IMR-90 (cell line): ENCODE measurements around the gene MEGF11. TPM values are rescaled to one million over a fixed set of nuclear protein-coding genes. Genes with fewer than 3 reads are reported as not detected.

Source experiments
- ATAC-seq: fragments of 200-7000 bp; cut with Tn5 transposase; 2 replicates; pipeline ENCODE4 v1.9.1; 2020; ENCODE audit warnings: low read depth, mild to moderate bottlenecking, moderate library complexity
- BruUV-seq: library from RNA; stranded (reverse); fragments of 400-500 nt; replicated peaks from 2 replicates; lab custom pipeline; 2021; lab: Mats Ljungman, UMichigan
- CTCF ChIA-PET: fragments of 300-600 bp; formaldehyde crosslinking; extraction: SDS; loops from one replicate; lab custom pipeline; 2021; ENCODE audit warnings: antibody characterized with exemption; lab: Yijun Ruan, JAX
- POLR2A ChIA-PET: fragments of 300-600 bp; sonication (Branson Sonifier 250); formaldehyde crosslinking; loops from one replicate; lab custom pipeline; 2022; ENCODE audit warnings: antibody characterized with exemption; ENCODE audit not compliant: unreplicated experiment; lab: Charles Lee
- DNase-seq: peaks from one replicate; pipeline ENCODE4 v3.0.0; 2013
- H2AFZ ChIP-seq: replicated peaks from 2 replicates; pipeline ENCODE3; 2013; ENCODE audit warnings: low read length, mild to moderate bottlenecking; ENCODE audit not compliant: poor library complexity
- H2AK5ac ChIP-seq: 2 replicates; pipeline ENCODE4 v1.6.1; 2013; ENCODE audit warnings: low read depth, low read length, inconsistent platforms
- H2AK9ac ChIP-seq: replicated peaks from 2 replicates; pipeline ENCODE3; 2013; ENCODE audit warnings: mild to moderate bottlenecking, low read depth, low read length, moderate library complexity; ENCODE audit not compliant: poor library complexity
- H2BK120ac ChIP-seq: 2 replicates; pipeline ENCODE4 v1.6.1; 2013; ENCODE audit warnings: low read depth, low read length, inconsistent platforms
- H2BK15ac ChIP-seq: 3 replicates; pipeline ENCODE4 v1.6.1; 2013; ENCODE audit warnings: low read depth, low read length, inconsistent platforms
- H2BK20ac ChIP-seq: 2 replicates; pipeline ENCODE4 v1.6.1; 2013; ENCODE audit warnings: low read depth, mild to moderate bottlenecking, inconsistent platforms, low read length, moderate library complexity
- H2BK5ac ChIP-seq: 2 replicates; pipeline ENCODE4 v1.6.1; 2013; ENCODE audit warnings: mild to moderate bottlenecking, low read depth, low read length, inconsistent platforms; ENCODE audit not compliant: poor library complexity, severe bottlenecking
- H3K14ac ChIP-seq: replicated peaks from 2 replicates; pipeline ENCODE4 v1.6.1; 2013; ENCODE audit warnings: low read depth, low read length, inconsistent platforms
- H3K18ac ChIP-seq: 2 replicates; pipeline ENCODE4 v1.6.1; 2013; ENCODE audit warnings: low read depth, low read length, control low read depth
- H3K23ac ChIP-seq: 2 replicates; pipeline ENCODE4 v1.6.1; 2013; ENCODE audit warnings: low read depth, low read length, inconsistent platforms
- H3K27ac ChIP-seq: 2 replicates; pipeline ENCODE4 v1.5.1; 2013; ENCODE audit warnings: mild to moderate bottlenecking, control low read depth, low read length; ENCODE audit not compliant: insufficient read depth
- H3K27me3 ChIP-seq: 2 replicates; pipeline ENCODE4 v1.6.1; 2013; ENCODE audit warnings: low read length; ENCODE audit not compliant: control insufficient read depth, insufficient read depth
- H3K36me3 ChIP-seq: 2 replicates; pipeline ENCODE4 v1.6.1; 2013; ENCODE audit warnings: low read length, mixed read lengths; ENCODE audit not compliant: control insufficient read depth, insufficient read depth
- H3K4ac ChIP-seq: 2 replicates; pipeline ENCODE4 v1.6.1; 2013; ENCODE audit warnings: low read depth, low read length, inconsistent platforms
- H3K4me1 ChIP-seq: 2 replicates; pipeline ENCODE4 v1.6.1; 2013; ENCODE audit warnings: low read length, mixed read lengths; ENCODE audit not compliant: control insufficient read depth, insufficient read depth
- H3K4me2 ChIP-seq: 2 replicates; pipeline ENCODE4 v1.6.1; 2013; ENCODE audit warnings: low read depth, mild to moderate bottlenecking, control low read depth, low read length, moderate library complexity
- H3K4me3 ChIP-seq: 2 replicates; pipeline ENCODE4 v1.5.1; 2013; ENCODE audit warnings: low read depth, mild to moderate bottlenecking, control low read depth, low read length, moderate library complexity; ENCODE audit not compliant: insufficient read depth
- H3K56ac ChIP-seq: 2 replicates; pipeline ENCODE4 v1.6.1; 2013; ENCODE audit warnings: low read length, inconsistent platforms; ENCODE audit not compliant: insufficient read depth; ENCODE audit errors: extremely low read depth
- H3K79me1 ChIP-seq, 2 experiments: 2 replicates each; pipeline ENCODE4 v1.6.1; 2013; ENCODE audit warnings: low read length in 2 of 2, inconsistent platforms in 1 of 2, low read depth in 1 of 2
- H3K9ac ChIP-seq: 2 replicates; pipeline ENCODE4 v1.6.1; 2013; ENCODE audit warnings: low read depth, low read length, control low read depth
- H3K9me1 ChIP-seq: 2 replicates; pipeline ENCODE4 v1.6.1; 2013; ENCODE audit warnings: low read length, inconsistent platforms; ENCODE audit not compliant: insufficient read depth
- H3K9me3 ChIP-seq: 2 replicates; pipeline ENCODE4 v1.6.1; 2013; ENCODE audit warnings: low read length; ENCODE audit not compliant: control insufficient read depth, insufficient read depth
- H4K20me1 ChIP-seq: 2 replicates; pipeline ENCODE4 v1.6.1; 2013; ENCODE audit warnings: low read length, inconsistent platforms; ENCODE audit not compliant: insufficient read depth
- H4K5ac ChIP-seq: 2 replicates; pipeline ENCODE4 v1.6.1; 2013; ENCODE audit warnings: mild to moderate bottlenecking, low read depth, low read length, control low read depth
- H4K8ac ChIP-seq, 2 experiments: 2 replicates each; pipeline ENCODE4 v1.6.1; 2013; ENCODE audit warnings: low read depth in 2 of 2, low read length in 2 of 2, control low read depth in 1 of 2, inconsistent platforms in 1 of 2
- H4K91ac ChIP-seq: 2 replicates; pipeline ENCODE4 v1.6.1; 2013; ENCODE audit warnings: low read depth, low read length, inconsistent platforms; ENCODE audit not compliant: insufficient read depth
- BHLHE40 ChIP-seq: fragments of 150-350 bp; IDR thresholded peaks from 2 replicates; pipeline ENCODE4 v1.6.1; 2016; ENCODE audit warnings: mild to moderate bottlenecking, low read depth, low read length
- CEBPB ChIP-seq: IDR thresholded peaks from 2 replicates; pipeline ENCODE4 v1.6.1; 2012; ENCODE audit warnings: low read depth, low read length, improper control_type of control experiment
- CHD1 ChIP-seq: IDR thresholded peaks from 2 replicates; pipeline ENCODE4 v1.6.1; 2012; ENCODE audit warnings: low read depth, low read length, improper control_type of control experiment
- FOS ChIP-seq: fragments of 150-350 bp; IDR thresholded peaks from 2 replicates; pipeline ENCODE4 v1.6.1; 2016; ENCODE audit warnings: low read depth, low read length
- MAZ ChIP-seq: IDR thresholded peaks from 2 replicates; pipeline ENCODE4 v1.6.1; 2012; ENCODE audit warnings: low read depth, mild to moderate bottlenecking, low read length, improper control_type of control experiment, moderate library complexity, borderline replicate concordance
- MXI1 ChIP-seq: IDR thresholded peaks from 2 replicates; pipeline ENCODE4 v1.6.1; 2012; ENCODE audit warnings: low read depth, mild to moderate bottlenecking, low read length, moderate library complexity, borderline replicate concordance
- NFE2L2 ChIP-seq: fragments of 150-350 bp; IDR thresholded peaks from 2 replicates; pipeline ENCODE4 v1.6.1; 2016; ENCODE audit warnings: low read depth, mild to moderate bottlenecking, low read length
- RAD21 ChIP-seq: IDR thresholded peaks from 2 replicates; pipeline ENCODE4 v1.6.1; 2012; ENCODE audit warnings: low read length, improper control_type of control experiment
- RCOR1 ChIP-seq: IDR thresholded peaks from 2 replicates; pipeline ENCODE4 v1.6.1; 2012; ENCODE audit warnings: mild to moderate bottlenecking, low read length, improper control_type of control experiment; ENCODE audit not compliant: insufficient replicate concordance
- RFX5 ChIP-seq: IDR thresholded peaks from 2 replicates; pipeline ENCODE4 v1.8.0; 2012; ENCODE audit warnings: low read depth, mild to moderate bottlenecking, low read length, moderate library complexity
- SMC3 ChIP-seq: fragments of 150-350 bp; IDR thresholded peaks from 2 replicates; pipeline ENCODE4 v1.6.1; 2016; ENCODE audit warnings: low read depth, mild to moderate bottlenecking, antibody characterized with exemption, low read length, moderate library complexity
- WGBS, 2 experiments: methylation state at CpG; one replicate each; pipeline versions ENCODE4 v1.1.5 to v1.1.7; 2013; ENCODE audit warnings: missing lambda C conversion rate in 2 of 2; ENCODE audit not compliant: insufficient read length in 1 of 2; ENCODE audit errors: extremely low coverage in 2 of 2; 5-methylcytosine and 5-hydroxymethylcytosine counted together
- dilution Hi-C: fragments of 300-500 bp; cut with HindIII; formaldehyde crosslinking; loops from one replicate; pipeline ENCODE4 v1.14.3; 2018; ENCODE audit warnings: low sequenced_read_pairs; ENCODE audit not compliant: unreplicated experiment
- in situ Hi-C: fragments of 300-500 bp; cut with MboI; formaldehyde crosslinking; loops from 3 replicates; pipeline ENCODE4 v1.14.3; 2019; ENCODE audit warnings: low sequenced_read_pairs, inconsistent platforms, mixed read lengths
- intact Hi-C: fragments of 100-400 bp; cut with micrococcal nuclease; formaldehyde crosslinking; loops from 2 replicates; pipeline ENCODE4 v1.10.0; 2022
- polyA plus RNA-seq, 3 experiments: library from polyadenylated mRNA; depleted of rRNA; stranded (reverse); fragments of >200 nt; gene quantifications; 2 replicates each; pipeline ENCODE4 v1.2.3, GENCODE V29; 2012; ENCODE audit warnings: low replicate concordance in 1 of 3
- total RNA-seq: library from RNA; depleted of rRNA; stranded (reverse); fragments of >200 nt; gene quantifications from 2 replicates; pipeline ENCODE4 v1.2.3, GENCODE V29; 2012
- TF ChIP-seq, protein P1 (sequence below): fragments of 150-350 bp; IDR thresholded peaks from 2 replicates; pipeline ENCODE4 v1.6.1; 2016; ENCODE audit warnings: low read depth, mild to moderate bottlenecking, low read length, moderate library complexity, borderline replicate concordance
- TF ChIP-seq, protein P2 (sequence below): conservative IDR thresholded peaks from 2 replicates; pipeline ENCODE4 v1.5.1; 2012; ENCODE audit warnings: mild to moderate bottlenecking, low read depth, low read length, improper control_type of control experiment
- TF ChIP-seq, protein P3 (sequence below): fragments of 150-350 bp; IDR thresholded peaks from 2 replicates; pipeline ENCODE4 v1.6.1; 2017; ENCODE audit warnings: mild to moderate bottlenecking, antibody characterized with exemption, low read length, low read depth

MEGF11 gene
- total and polyA plus RNA-seq, 2 of the 4 experiments (the other 2 are of a cell fraction) = not detected

DNA sequence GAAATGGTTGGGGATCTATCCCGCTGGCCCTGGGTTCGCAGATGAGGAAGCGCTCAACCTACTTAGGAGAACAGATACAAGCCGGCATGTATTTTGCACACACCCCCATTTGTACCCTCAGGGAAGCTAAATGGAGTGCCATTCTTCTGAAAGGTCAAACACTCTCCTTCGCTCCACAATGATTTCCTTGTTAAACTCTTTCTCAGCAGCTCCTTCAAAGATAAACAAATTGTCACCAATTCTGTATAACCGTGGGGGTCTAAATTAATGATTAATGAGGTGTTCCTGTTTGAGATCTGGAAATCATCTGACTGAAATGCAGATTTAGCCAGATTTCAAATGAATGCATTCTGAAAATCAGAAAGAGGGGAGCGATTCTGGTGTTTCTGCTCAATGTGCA lies 124.0 kb downstream of the MEGF11 start:
- no peaks in the 10 kb centered on the region for H3K9me1 ChIP-seq
- peaks cover 82% of the 10 kb centered on the region for H3K27me3 ChIP-seq
- no peak overlapping the region for H3K4me3 ChIP-seq
- TF ChIP-seq BHLHE40 (no peak), RAD21 (no peak), CHD1 (no peak), SMC3 (no peak), FOS (no peak), MAZ (no peak), RCOR1 (no peak), CEBPB (no peak), RFX5 (no peak), MXI1 (no peak), NFE2L2 (no peak)
- TF ChIP-seq, protein P1, sequence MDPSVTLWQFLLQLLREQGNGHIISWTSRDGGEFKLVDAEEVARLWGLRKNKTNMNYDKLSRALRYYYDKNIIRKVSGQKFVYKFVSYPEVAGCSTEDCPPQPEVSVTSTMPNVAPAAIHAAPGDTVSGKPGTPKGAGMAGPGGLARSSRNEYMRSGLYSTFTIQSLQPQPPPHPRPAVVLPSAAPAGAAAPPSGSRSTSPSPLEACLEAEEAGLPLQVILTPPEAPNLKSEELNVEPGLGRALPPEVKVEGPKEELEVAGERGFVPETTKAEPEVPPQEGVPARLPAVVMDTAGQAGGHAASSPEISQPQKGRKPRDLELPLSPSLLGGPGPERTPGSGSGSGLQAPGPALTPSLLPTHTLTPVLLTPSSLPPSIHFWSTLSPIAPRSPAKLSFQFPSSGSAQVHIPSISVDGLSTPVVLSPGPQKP = no peak
- TF ChIP-seq, protein P2, sequence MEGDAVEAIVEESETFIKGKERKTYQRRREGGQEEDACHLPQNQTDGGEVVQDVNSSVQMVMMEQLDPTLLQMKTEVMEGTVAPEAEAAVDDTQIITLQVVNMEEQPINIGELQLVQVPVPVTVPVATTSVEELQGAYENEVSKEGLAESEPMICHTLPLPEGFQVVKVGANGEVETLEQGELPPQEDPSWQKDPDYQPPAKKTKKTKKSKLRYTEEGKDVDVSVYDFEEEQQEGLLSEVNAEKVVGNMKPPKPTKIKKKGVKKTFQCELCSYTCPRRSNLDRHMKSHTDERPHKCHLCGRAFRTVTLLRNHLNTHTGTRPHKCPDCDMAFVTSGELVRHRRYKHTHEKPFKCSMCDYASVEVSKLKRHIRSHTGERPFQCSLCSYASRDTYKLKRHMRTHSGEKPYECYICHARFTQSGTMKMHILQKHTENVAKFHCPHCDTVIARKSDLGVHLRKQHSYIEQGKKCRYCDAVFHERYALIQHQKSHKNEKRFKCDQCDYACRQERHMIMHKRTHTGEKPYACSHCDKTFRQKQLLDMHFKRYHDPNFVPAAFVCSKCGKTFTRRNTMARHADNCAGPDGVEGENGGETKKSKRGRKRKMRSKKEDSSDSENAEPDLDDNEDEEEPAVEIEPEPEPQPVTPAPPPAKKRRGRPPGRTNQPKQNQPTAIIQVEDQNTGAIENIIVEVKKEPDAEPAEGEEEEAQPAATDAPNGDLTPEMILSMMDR = no peak
- TF ChIP-seq, protein P3, sequence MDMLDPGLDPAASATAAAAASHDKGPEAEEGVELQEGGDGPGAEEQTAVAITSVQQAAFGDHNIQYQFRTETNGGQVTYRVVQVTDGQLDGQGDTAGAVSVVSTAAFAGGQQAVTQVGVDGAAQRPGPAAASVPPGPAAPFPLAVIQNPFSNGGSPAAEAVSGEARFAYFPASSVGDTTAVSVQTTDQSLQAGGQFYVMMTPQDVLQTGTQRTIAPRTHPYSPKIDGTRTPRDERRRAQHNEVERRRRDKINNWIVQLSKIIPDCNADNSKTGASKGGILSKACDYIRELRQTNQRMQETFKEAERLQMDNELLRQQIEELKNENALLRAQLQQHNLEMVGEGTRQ = no peak
- H4K91ac ChIP-seq = no peak overlapping the region
- DNase-seq (no peak), ATAC-seq (no peak)
- no peak overlapping the region for H2AK9ac ChIP-seq
- WGBS, 2 experiments = no CpG with 5 or more reads among the region's 7 CpGs
- no peak overlapping the region for H3K14ac ChIP-seq
- no peak overlapping the region for H3K56ac ChIP-seq
- no peaks in the 10 kb centered on the region for H3K79me1 ChIP-seq
- no peaks in the 10 kb centered on the region for H3K36me3 ChIP-seq
- H3K9ac ChIP-seq = no peak overlapping the region
- H3K18ac ChIP-seq = no peak overlapping the region
- H3K4ac ChIP-seq = no peak overlapping the region
- in situ Hi-C loops (no loop called here), dilution Hi-C loops (no loop called here), intact Hi-C loops (no loop called here)
- H3K27ac ChIP-seq = no peak overlapping the region
- no peaks in the 10 kb centered on the region for H4K20me1 ChIP-seq
- no peak overlapping the region for H2AFZ ChIP-seq
- CTCF ChIA-PET = no interaction called here
- H3K4me1 ChIP-seq = no peaks in the 10 kb centered on the region
- H2BK5ac ChIP-seq = no peak overlapping the region
- no peak overlapping the region for H2AK5ac ChIP-seq
- H3K23ac ChIP-seq = no peak overlapping the region
- POLR2A ChIA-PET = no interaction called here
- no peak overlapping the region for H4K5ac ChIP-seq
- no peak overlapping the region for H3K4me2 ChIP-seq
- no peak overlapping the region for H4K8ac ChIP-seq
- no TSS peak for BruUV-seq
- no peak overlapping the region for H2BK120ac ChIP-seq
- H2BK15ac ChIP-seq = no peak overlapping the region
- H3K9me3 ChIP-seq = no peaks in the 10 kb centered on the region
- no peak overlapping the region for H2BK20ac ChIP-seq
